ENCODE data around the gene ELL. TPM values are rescaled to one million over a fixed set of nuclear protein-coding genes. Genes with fewer than 3 reads are reported as not detected.

The ELL gene
- total and polyA plus RNA-seq, 9 of the 15 experiments (the other 6 are each of a cell fraction or from before 2014, with no cell fraction given), result 0.24 to 22.5 (median 4.1) TPM

DNA sequence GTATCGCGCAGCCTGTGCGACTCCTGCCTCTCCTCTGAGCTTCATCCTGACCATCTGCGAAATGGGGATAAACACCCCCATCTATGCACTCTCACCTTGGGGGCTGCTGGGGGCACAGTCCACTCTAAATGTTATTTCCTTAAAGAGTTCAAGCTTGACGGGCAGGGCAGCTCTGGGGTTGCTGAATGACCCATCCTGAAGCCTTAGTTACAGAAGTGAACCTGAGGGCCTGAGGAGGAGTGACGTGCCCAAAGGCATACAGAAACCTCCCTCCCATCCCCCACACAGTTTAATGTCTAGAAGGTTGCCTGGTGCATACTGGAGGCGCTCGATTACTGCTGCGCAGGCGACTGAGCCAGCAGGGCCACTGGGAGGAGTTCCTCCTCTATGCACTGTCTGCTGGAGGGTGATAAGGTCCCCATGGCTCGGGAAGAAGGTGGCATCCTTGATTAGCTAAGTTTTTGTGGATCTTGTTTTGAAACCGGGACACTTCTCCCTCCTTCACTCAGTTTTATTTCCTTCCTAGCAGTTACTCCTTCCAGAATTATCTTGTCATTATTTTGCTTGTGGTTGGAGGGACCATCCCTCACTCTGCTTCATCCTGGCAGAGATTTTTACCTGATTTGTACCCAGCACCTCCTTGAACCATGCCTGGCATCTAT, 22.1 kb upstream of the ELL start:
- Histone ChIP-seq H3K4me1 (replicated peaks in 1 of 2; ENCODE audit: control insufficient read depth in 2 of 2, insufficient read depth in 2 of 2, low read length in 2 of 2) (peaks cover 18 to 36% of the 10 kb centered on the region in 2 experiments), H3K9ac (ENCODE audit: insufficient read depth in 1 of 2, low read depth in 2 of 2, low read length in 2 of 2) (peak overlapping the region; percentile 76 to 88; a peak in 3 of 4 replicates), H3K4me2 (ENCODE audit: insufficient read depth, low read length) (peak overlapping the region; percentile 90), H3K4me3 (peak overlapping the region; percentile 68), H3K79me2 (ENCODE audit: control insufficient read depth, insufficient read depth, low read length) (peaks cover 21% of the 10 kb centered on the region), H3K9me3 (replicated peaks; ENCODE audit: control insufficient read depth, insufficient read depth, low read depth, low read length) (no peaks in the 10 kb centered on the region), H3K27me3 (ENCODE audit: control insufficient read depth in 2 of 2, insufficient read depth in 2 of 2, low read length in 2 of 2) (no peaks in the 10 kb centered on the region), H2AFZ (ENCODE audit: low read depth, low read length) (peak overlapping the region; percentile 73), H3K27ac (ENCODE audit: extremely low read depth, low read depth, low read length) (peak overlapping the region; percentile 88), H3K36me3 (ENCODE audit: control insufficient read depth, insufficient read depth, low read length) (peaks cover 30% of the 10 kb centered on the region), H3K9me1 (ENCODE audit: control insufficient read depth, insufficient read depth, low read length) (no peaks in the 10 kb centered on the region), H4K20me1 (replicated peaks; ENCODE audit: control insufficient read depth, insufficient read depth, low read length) (peaks cover 3% of the 10 kb centered on the region; the same call in 1 of the 2 replicates)
- DNase-seq (ENCODE audit: extremely low read depth in 1 of 4, low spot score in 3 of 4), result peak; percentile 90 to 99 (median 95)
- intact Hi-C loops (cut with micrococcal nuclease), result loop anchor here (1.0 to 5.0 kb wide), 3 partner anchors 13 to 133 kb away; partner anchors contain the start of genes ELL and KXD1
- POLR2A ChIA-PET, result interaction anchor here (0.6 to 2.7 kb wide), 14 partner anchors 8 to 384 kb away, joined by 3 to 12 read pairs (median 4); partner anchors contain the start of genes KXD1 and UBA52
- in situ Hi-C loops (cut with MboI), result no loop called here
- FAIRE-seq, result peak; percentile 99
- WGBS (ENCODE audit: insufficient coverage, low coverage, missing lambda C conversion rate), result 0% methylated on average over 12 of the region's 12 CpGs
- no TSS peak for BruUV-seq (replicated peaks)
- CTCF ChIA-PET (ENCODE audit: low intra/inter-chr PET ratio), result no interaction called here
- peak; percentile 94 for ATAC-seq
- TF ChIP-seq MTA1 (IDR thresholded peaks at IDR 0.05; ENCODE audit: borderline replicate concordance) (peak; percentile 86), ESRRA (IDR thresholded peaks at IDR 0.05; ENCODE audit: borderline replicate concordance, low read depth) (peak; percentile 66; the same call in 1 of the 2 replicates), BRCA1 (IDR thresholded peaks at IDR 0.05) (no peak), BRCA1 (CRISPR knock-in tag; IDR thresholded peaks at IDR 0.05) (no peak), ZNF274 (IDR thresholded peaks at IDR 0.05; ENCODE audit: borderline replicate concordance, low read depth, low read length) (peak; percentile 61; the same call in 1 of the 2 replicates), CBX2 (IDR thresholded peaks at IDR 0.05; ENCODE audit: insufficient read depth, low read length, poor library complexity, severe bottlenecking) (no peak), ZNF431 (CRISPR knock-in tag; IDR thresholded peaks at IDR 0.05) (no peak), IRF2 (CRISPR knock-in tag; IDR thresholded peaks at IDR 0.05) (no peak), RB1 (IDR thresholded peaks at IDR 0.05; ENCODE audit: low read depth) (peak; percentile 48; the same call in 1 of the 2 replicates), ETV5 (CRISPR knock-in tag; IDR thresholded peaks at IDR 0.05; ENCODE audit: low read depth) (no peak), SNRNP70 (optimal IDR thresholded peaks at IDR 0.05; ENCODE audit: low read depth, low read length) (no peak), MIER1 (IDR thresholded peaks at IDR 0.05; ENCODE audit: low read depth) (no peak; the same call in 1 of the 2 replicates), ARNT (IDR thresholded peaks at IDR 0.05) (peak; percentile 91 to 96), TCF7L2 (IDR thresholded peaks at IDR 0.05; ENCODE audit: low read depth, low read length) (no peak), KHSRP (IDR thresholded peaks at IDR 0.05) (peak; percentile 74)
- TF ChIP-seq, protein P1, sequence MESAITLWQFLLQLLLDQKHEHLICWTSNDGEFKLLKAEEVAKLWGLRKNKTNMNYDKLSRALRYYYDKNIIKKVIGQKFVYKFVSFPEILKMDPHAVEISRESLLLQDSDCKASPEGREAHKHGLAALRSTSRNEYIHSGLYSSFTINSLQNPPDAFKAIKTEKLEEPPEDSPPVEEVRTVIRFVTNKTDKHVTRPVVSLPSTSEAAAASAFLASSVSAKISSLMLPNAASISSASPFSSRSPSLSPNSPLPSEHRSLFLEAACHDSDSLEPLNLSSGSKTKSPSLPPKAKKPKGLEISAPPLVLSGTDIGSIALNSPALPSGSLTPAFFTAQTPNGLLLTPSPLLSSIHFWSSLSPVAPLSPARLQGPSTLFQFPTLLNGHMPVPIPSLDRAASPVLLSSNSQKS (CRISPR knock-in tag; IDR thresholded peaks at IDR 0.05), result no peak
- TF ChIP-seq, protein P2, sequence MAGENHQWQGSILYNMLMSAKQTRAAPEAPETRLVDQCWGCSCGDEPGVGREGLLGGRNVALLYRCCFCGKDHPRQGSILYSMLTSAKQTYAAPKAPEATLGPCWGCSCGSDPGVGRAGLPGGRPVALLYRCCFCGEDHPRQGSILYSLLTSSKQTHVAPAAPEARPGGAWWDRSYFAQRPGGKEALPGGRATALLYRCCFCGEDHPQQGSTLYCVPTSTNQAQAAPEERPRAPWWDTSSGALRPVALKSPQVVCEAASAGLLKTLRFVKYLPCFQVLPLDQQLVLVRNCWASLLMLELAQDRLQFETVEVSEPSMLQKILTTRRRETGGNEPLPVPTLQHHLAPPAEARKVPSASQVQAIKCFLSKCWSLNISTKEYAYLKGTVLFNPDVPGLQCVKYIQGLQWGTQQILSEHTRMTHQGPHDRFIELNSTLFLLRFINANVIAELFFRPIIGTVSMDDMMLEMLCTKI (IDR thresholded peaks at IDR 0.05; ENCODE audit: partially characterized antibody), result no peak
- TF ChIP-seq, protein P3, sequence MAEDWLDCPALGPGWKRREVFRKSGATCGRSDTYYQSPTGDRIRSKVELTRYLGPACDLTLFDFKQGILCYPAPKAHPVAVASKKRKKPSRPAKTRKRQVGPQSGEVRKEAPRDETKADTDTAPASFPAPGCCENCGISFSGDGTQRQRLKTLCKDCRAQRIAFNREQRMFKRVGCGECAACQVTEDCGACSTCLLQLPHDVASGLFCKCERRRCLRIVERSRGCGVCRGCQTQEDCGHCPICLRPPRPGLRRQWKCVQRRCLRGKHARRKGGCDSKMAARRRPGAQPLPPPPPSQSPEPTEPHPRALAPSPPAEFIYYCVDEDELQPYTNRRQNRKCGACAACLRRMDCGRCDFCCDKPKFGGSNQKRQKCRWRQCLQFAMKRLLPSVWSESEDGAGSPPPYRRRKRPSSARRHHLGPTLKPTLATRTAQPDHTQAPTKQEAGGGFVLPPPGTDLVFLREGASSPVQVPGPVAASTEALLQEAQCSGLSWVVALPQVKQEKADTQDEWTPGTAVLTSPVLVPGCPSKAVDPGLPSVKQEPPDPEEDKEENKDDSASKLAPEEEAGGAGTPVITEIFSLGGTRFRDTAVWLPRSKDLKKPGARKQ (CRISPR knock-in tag; IDR thresholded peaks at IDR 0.05), result no peak
